ENCODE measurements around the gene NHERF1.

The NHERF1 gene

GRCh38 chr17:74776044-74776962 lies 27.9 kb downstream of the NHERF1 start, which contains the start of gene NAT9:
TSS of gene NAT9 (minus strand) at chr17:74776345. CDS start at chr17:74775698, 647 bp downstream.
- TF ChIP-seq, protein P1, sequence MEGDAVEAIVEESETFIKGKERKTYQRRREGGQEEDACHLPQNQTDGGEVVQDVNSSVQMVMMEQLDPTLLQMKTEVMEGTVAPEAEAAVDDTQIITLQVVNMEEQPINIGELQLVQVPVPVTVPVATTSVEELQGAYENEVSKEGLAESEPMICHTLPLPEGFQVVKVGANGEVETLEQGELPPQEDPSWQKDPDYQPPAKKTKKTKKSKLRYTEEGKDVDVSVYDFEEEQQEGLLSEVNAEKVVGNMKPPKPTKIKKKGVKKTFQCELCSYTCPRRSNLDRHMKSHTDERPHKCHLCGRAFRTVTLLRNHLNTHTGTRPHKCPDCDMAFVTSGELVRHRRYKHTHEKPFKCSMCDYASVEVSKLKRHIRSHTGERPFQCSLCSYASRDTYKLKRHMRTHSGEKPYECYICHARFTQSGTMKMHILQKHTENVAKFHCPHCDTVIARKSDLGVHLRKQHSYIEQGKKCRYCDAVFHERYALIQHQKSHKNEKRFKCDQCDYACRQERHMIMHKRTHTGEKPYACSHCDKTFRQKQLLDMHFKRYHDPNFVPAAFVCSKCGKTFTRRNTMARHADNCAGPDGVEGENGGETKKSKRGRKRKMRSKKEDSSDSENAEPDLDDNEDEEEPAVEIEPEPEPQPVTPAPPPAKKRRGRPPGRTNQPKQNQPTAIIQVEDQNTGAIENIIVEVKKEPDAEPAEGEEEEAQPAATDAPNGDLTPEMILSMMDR (IDR thresholded peaks at IDR 0.05; ENCODE audit: insufficient read depth, low read depth, low read length, missing control alignments) = no peak
- DNase-seq (ENCODE audit: low read depth) = peak; percentile 98
- peak within 1 kb of the TSS; percentile 96 for H3K4me3 ChIP-seq (ENCODE audit: low read depth, low read length)

GRCh38 chr17:74776990-74777389 lies 28.6 kb downstream of the NHERF1 start:
- no peak for DNase-seq (ENCODE audit: low read depth)
- TF ChIP-seq, protein P1 (IDR thresholded peaks at IDR 0.05; ENCODE audit: insufficient read depth, low read depth, low read length, missing control alignments) = no peak
- peak overlapping the region; percentile 93 for H3K4me3 ChIP-seq (ENCODE audit: low read depth, low read length)

DNA sequence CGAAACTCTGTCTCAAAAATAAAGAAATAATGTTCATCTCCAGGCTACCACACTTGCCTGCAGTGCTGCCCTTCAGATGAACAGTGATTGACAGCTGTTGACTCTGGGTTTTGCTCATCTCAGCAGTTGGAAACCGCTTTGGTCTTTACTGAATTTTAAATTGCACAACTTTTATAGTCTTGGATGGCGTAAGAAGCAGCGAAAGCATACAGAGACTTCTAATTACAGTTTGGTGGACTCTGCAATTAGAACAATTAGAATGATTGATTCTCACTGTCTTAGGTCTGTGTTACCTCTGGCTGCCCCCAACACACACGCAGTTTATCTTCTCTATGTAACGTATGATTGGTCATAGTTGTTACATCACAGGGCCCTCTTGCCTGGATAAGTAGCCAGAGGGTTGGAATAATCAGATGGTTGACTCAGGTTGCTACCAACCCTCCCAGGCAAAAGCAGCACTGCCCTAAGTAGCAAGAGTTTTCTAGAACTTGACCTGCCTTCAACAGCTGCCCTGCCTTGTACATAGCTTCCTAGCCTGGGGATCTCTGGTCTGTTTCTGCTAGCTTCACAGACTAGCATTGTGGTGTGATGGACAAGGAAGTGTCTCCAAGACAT lies 29.6 kb downstream of the NHERF1 start:
- H3K4me3 ChIP-seq (ENCODE audit: low read depth, low read length) = no peak overlapping the region
- TF ChIP-seq, protein P1 (IDR thresholded peaks at IDR 0.05; ENCODE audit: insufficient read depth, low read depth, low read length, missing control alignments) = no peak
- DNase-seq (ENCODE audit: low read depth) = no peak

GRCh38 chr17:74778960-74779359 lies 30.5 kb downstream of the NHERF1 start:
- H3K4me3 ChIP-seq (ENCODE audit: low read depth, low read length) = no peak overlapping the region
- TF ChIP-seq, protein P1 (IDR thresholded peaks at IDR 0.05; ENCODE audit: insufficient read depth, low read depth, low read length, missing control alignments) = no peak
- no peak for DNase-seq (ENCODE audit: low read depth)

- TF ChIP-seq, protein P1 (IDR thresholded peaks at IDR 0.05; ENCODE audit: insufficient read depth, low read depth, low read length, missing control alignments) = no peak
- H3K4me3 ChIP-seq (ENCODE audit: low read depth, low read length) = no peak overlapping the region
- no peak for DNase-seq (ENCODE audit: low read depth)
These were observed 31.1 kb downstream of the NHERF1 start for GRCh38 chr17:74779501-74779900.

DNA sequence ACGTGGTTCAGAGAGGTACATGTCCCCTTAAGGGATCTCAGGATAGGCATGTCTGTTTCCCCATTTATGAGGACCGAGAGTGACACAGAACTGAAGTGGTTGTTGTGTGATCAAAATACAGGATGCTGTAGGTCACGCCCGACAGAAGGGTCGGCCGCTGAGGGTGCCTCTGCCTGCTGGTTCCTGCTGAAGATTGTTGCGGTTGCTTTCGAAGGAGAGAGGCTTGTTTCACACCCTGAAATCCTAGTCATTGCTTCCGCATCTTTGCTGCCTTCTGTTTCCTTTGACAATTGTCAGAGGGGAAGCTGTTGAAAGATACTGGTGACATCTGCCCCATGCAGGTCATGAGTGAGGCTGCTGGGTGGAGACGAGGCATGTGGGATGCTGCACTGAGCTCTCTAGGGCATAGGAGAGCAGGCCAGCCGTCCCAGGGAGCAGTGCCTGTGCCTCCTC lies 31.5 kb downstream of the NHERF1 start:
- H3K4me3 ChIP-seq (ENCODE audit: low read depth, low read length) = no peak overlapping the region
- peak; percentile 94 for DNase-seq (ENCODE audit: low read depth)
- TF ChIP-seq, protein P1 (IDR thresholded peaks at IDR 0.05; ENCODE audit: insufficient read depth, low read depth, low read length, missing control alignments) = no peak

Data from GM12865 (cell line).